ENCODE data around the gene FBXL7.

FBXL7 gene

DNA sequence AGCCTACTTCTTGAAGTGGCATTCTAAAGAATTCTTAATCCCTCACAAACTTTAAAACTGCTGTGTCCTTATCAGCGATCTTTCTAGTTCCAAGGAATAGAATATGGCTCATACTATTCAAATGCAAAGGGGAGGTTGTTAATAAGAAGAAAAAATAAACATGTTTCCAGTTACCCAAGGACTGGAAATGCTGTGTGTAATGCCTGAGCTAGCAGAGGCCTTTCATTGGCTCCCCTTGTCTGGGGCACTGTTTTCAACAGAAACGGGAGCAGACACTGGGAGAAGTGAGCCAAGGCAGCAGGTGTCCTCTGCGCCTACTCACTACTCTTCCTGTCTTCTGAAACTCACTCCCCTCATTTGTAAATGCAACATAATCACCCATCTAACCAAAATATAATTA is 426.6 kb downstream of the FBXL7 start:
- ATAC-seq: no peak
- TF ChIP-seq TCF4 (CRISPR knock-in tag; IDR thresholded peaks at IDR 0.05; ENCODE audit: borderline replicate concordance): no peak
- no peak for TF ChIP-seq PPARA (CRISPR knock-in tag; IDR thresholded peaks at IDR 0.05; ENCODE audit: borderline replicate concordance)

DNA sequence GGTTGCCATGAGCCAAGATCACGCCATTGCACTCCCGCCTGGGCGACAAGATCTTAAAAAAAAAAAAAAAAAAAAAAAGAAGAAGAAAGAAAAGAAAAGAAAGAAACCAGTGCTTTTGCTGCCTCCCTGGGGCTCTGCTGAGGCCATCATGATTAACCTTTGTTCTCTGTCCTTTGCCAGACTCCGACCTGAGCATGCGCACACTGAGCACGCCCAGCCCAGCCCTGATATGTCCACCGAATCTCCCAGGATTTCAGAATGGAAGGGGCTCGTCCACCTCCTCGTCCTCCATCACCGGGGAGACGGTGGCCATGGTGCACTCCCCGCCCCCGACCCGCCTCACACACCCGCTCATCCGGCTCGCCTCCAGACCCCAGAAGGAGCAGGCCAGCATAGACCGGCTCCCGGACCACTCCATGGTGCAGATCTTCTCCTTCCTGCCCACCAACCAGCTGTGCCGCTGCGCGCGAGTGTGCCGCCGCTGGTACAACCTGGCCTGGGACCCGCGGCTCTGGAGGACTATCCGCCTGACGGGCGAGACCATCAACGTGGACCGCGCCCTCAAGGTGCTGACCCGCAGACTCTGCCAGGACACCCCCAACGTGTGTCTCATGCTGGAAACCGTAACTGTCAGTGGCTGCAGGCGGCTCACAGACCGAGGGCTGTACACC is 427.9 kb downstream of the FBXL7 start:
- TF ChIP-seq GLIS3 (CRISPR knock-in tag; IDR thresholded peaks at IDR 0.05) (no peak), ZFP3 (CRISPR knock-in tag; IDR thresholded peaks at IDR 0.05) (no peak), SNAI2 (CRISPR knock-in tag; IDR thresholded peaks at IDR 0.05) (no peak), TCF4 (CRISPR knock-in tag; IDR thresholded peaks at IDR 0.05; ENCODE audit: borderline replicate concordance) (no peak)
- TF ChIP-seq, protein P1, sequence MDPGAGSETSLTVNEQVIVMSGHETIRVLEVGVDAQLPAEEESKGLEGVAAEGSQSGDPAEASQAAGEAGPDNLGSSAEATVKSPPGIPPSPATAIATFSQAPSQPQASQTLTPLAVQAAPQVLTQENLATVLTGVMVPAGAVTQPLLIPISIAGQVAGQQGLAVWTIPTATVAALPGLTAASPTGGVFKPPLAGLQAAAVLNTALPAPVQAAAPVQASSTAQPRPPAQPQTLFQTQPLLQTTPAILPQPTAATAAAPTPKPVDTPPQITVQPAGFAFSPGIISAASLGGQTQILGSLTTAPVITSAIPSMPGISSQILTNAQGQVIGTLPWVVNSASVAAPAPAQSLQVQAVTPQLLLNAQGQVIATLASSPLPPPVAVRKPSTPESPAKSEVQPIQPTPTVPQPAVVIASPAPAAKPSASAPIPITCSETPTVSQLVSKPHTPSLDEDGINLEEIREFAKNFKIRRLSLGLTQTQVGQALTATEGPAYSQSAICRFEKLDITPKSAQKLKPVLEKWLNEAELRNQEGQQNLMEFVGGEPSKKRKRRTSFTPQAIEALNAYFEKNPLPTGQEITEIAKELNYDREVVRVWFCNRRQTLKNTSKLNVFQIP (CRISPR knock-in tag; IDR thresholded peaks at IDR 0.05; ENCODE audit: borderline replicate concordance, low read depth): no peak
- TF ChIP-seq, protein P2, sequence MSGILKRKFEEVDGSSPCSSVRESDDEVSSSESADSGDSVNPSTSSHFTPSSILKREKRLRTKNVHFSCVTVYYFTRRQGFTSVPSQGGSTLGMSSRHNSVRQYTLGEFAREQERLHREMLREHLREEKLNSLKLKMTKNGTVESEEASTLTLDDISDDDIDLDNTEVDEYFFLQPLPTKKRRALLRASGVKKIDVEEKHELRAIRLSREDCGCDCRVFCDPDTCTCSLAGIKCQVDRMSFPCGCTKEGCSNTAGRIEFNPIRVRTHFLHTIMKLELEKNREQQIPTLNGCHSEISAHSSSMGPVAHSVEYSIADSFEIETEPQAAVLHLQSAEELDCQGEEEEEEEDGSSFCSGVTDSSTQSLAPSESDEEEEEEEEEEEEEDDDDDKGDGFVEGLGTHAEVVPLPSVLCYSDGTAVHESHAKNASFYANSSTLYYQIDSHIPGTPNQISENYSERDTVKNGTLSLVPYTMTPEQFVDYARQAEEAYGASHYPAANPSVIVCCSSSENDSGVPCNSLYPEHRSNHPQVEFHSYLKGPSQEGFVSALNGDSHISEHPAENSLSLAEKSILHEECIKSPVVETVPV (CRISPR knock-in tag; IDR thresholded peaks at IDR 0.05): no peak
- TF ChIP-seq, protein P3, sequence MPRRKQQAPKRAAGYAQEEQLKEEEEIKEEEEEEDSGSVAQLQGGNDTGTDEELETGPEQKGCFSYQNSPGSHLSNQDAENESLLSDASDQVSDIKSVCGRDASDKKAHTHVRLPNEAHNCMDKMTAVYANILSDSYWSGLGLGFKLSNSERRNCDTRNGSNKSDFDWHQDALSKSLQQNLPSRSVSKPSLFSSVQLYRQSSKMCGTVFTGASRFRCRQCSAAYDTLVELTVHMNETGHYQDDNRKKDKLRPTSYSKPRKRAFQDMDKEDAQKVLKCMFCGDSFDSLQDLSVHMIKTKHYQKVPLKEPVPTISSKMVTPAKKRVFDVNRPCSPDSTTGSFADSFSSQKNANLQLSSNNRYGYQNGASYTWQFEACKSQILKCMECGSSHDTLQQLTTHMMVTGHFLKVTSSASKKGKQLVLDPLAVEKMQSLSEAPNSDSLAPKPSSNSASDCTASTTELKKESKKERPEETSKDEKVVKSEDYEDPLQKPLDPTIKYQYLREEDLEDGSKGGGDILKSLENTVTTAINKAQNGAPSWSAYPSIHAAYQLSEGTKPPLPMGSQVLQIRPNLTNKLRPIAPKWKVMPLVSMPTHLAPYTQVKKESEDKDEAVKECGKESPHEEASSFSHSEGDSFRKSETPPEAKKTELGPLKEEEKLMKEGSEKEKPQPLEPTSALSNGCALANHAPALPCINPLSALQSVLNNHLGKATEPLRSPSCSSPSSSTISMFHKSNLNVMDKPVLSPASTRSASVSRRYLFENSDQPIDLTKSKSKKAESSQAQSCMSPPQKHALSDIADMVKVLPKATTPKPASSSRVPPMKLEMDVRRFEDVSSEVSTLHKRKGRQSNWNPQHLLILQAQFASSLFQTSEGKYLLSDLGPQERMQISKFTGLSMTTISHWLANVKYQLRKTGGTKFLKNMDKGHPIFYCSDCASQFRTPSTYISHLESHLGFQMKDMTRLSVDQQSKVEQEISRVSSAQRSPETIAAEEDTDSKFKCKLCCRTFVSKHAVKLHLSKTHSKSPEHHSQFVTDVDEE (CRISPR knock-in tag; IDR thresholded peaks at IDR 0.05): no peak
- ATAC-seq: no peak

DNA sequence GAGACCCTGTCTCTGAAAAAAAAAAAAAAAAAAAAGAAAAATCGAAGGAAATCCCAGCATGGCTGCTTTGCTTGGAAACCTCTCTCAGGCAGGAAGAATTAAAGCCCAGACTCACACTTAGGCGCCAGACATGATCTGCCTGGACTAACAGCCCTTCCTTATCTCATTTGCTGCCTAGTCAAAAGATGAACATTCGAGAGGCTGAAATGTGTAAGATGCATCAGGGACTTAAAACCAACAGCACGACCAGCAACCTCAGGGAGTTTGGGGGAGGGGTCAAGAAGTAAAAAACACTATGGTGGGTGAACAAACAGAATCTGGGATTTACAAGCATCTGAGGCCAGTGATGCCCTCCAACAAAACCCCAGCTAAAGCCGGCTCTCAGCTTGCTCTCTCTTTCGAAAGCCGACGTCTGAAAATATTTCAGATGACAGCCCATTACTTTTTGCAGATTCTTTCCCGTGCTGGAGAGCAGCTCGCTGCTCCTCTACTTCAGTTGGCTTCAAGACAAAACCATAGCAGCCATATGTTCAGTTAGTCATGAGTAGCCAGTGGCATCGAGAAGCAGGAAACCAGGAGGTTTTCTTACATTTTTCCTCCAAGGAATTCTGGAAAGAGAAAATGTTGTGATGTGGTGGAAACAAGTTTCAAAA is 429.8 kb downstream of the FBXL7 start:
- TF ChIP-seq BACH2 (CRISPR knock-in tag; IDR thresholded peaks at IDR 0.05; ENCODE audit: borderline replicate concordance) (no peak), ZFP30 (CRISPR knock-in tag; IDR thresholded peaks at IDR 0.05) (no peak), ZNF565 (CRISPR knock-in tag; conservative IDR thresholded peaks at IDR 0.05; ENCODE audit: low read depth) (no peak), GLIS3 (CRISPR knock-in tag; IDR thresholded peaks at IDR 0.05) (no peak), ZNF70 (CRISPR knock-in tag; IDR thresholded peaks at IDR 0.05) (no peak)
- TF ChIP-seq, protein P4, sequence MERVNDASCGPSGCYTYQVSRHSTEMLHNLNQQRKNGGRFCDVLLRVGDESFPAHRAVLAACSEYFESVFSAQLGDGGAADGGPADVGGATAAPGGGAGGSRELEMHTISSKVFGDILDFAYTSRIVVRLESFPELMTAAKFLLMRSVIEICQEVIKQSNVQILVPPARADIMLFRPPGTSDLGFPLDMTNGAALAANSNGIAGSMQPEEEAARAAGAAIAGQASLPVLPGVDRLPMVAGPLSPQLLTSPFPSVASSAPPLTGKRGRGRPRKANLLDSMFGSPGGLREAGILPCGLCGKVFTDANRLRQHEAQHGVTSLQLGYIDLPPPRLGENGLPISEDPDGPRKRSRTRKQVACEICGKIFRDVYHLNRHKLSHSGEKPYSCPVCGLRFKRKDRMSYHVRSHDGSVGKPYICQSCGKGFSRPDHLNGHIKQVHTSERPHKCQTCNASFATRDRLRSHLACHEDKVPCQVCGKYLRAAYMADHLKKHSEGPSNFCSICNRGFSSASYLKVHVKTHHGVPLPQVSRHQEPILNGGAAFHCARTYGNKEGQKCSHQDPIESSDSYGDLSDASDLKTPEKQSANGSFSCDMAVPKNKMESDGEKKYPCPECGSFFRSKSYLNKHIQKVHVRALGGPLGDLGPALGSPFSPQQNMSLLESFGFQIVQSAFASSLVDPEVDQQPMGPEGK (CRISPR knock-in tag; IDR thresholded peaks at IDR 0.05; ENCODE audit: borderline replicate concordance): no peak
- TF ChIP-seq, protein P2 (CRISPR knock-in tag; IDR thresholded peaks at IDR 0.05): no peak

DNA sequence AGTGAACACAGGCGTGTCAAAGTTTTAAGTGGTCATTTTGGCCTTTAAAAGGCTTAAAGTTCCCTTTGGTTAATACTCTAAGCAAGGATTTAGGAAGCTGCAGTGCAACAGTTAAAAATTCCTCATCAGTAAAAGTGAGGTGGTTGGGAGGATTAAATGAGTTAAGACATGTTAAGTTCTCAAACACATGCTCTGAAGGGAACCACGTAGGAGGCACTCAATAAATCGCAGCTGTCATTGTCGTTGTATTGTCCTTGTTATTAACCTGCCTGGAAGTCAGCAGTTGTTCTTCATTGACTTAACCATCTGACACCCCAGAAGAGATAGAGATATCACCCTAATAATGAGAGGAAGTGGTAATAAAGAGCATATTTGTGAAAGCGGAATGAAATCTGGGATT is 432.1 kb downstream of the FBXL7 start:
- no peak for ATAC-seq
- TF ChIP-seq ZNF8 (CRISPR knock-in tag; IDR thresholded peaks at IDR 0.05) (no peak), ZFP30 (CRISPR knock-in tag; IDR thresholded peaks at IDR 0.05) (no peak), ZC3H10 (CRISPR knock-in tag; IDR thresholded peaks at IDR 0.05) (no peak), ZNF70 (CRISPR knock-in tag; IDR thresholded peaks at IDR 0.05) (no peak), PPARA (CRISPR knock-in tag; IDR thresholded peaks at IDR 0.05; ENCODE audit: borderline replicate concordance) (no peak), BACH2 (CRISPR knock-in tag; IDR thresholded peaks at IDR 0.05; ENCODE audit: borderline replicate concordance) (no peak), OSR1 (CRISPR knock-in tag; IDR thresholded peaks at IDR 0.05) (no peak), CSDC2 (CRISPR knock-in tag; IDR thresholded peaks at IDR 0.05) (no peak), RARB (CRISPR knock-in tag; IDR thresholded peaks at IDR 0.05) (no peak), ZFP3 (CRISPR knock-in tag; IDR thresholded peaks at IDR 0.05) (no peak), TOX (CRISPR knock-in tag; IDR thresholded peaks at IDR 0.05; ENCODE audit: borderline replicate concordance) (no peak)
- TF ChIP-seq, protein P5, sequence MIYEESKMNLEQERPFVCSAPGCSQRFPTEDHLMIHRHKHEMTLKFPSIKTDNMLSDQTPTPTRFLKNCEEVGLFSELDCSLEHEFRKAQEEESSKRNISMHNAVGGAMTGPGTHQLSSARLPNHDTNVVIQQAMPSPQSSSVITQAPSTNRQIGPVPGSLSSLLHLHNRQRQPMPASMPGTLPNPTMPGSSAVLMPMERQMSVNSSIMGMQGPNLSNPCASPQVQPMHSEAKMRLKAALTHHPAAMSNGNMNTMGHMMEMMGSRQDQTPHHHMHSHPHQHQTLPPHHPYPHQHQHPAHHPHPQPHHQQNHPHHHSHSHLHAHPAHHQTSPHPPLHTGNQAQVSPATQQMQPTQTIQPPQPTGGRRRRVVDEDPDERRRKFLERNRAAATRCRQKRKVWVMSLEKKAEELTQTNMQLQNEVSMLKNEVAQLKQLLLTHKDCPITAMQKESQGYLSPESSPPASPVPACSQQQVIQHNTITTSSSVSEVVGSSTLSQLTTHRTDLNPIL (CRISPR knock-in tag; IDR thresholded peaks at IDR 0.05; ENCODE audit: low read depth): no peak
- TF ChIP-seq, protein P2 (CRISPR knock-in tag; IDR thresholded peaks at IDR 0.05): no peak

More for the DNA sequence above, 429.8 kb downstream of the FBXL7 start:
- peak; percentile 77 for ATAC-seq
